Neural cell (in vitro differentiated cells): Measurements from ENCODE around the gene PKHD1. TPM values are rescaled to one million over a fixed set of nuclear protein-coding genes. Genes with fewer than 3 reads are reported as not detected.

Source experiments
- H2AFZ ChIP-seq: fragments of 200-600, 300-800 bp; sonication (generic), shearing (Covaris generic); 2 replicates; pipeline ENCODE4 v1.6.0; 2014; ENCODE audit warnings: low read depth, mild to moderate bottlenecking, antibody characterized with exemption, low read length, moderate library complexity
- H3F3A ChIP-seq: fragments of 200-600 bp; shearing (Covaris generic); 2 replicates; pipeline ENCODE4 v1.6.1; 2016; ENCODE audit warnings: mild to moderate bottlenecking, moderate library complexity, mixed read lengths, antibody characterized with exemption, low read length; ENCODE audit not compliant: insufficient read depth, poor library complexity, severe bottlenecking
- H3K27ac ChIP-seq: fragments of 200-600, 300-800 bp; sonication (generic), shearing (Covaris generic); 2 replicates; pipeline ENCODE4 v1.5.1; 2014; ENCODE audit warnings: mild to moderate bottlenecking, low read length, moderate library complexity
- H3K27me3 ChIP-seq: fragments of 300-800, 200-600 bp; sonication (generic), shearing (Covaris generic); 2 replicates; pipeline ENCODE4 v1.6.0; 2014; ENCODE audit warnings: mild to moderate bottlenecking, low read depth, low read length, moderate library complexity; ENCODE audit not compliant: insufficient read depth
- H3K36me3 ChIP-seq: fragments of 300-800, 200-600 bp; sonication (generic), shearing (Covaris generic); 2 replicates; pipeline ENCODE4 v1.5.1; 2014; ENCODE audit warnings: mild to moderate bottlenecking, antibody characterized with exemption, low read length, moderate library complexity; ENCODE audit not compliant: insufficient read depth
- H3K4me2 ChIP-seq: fragments of 300-800, 200-600 bp; sonication (generic), shearing (Covaris generic); 2 replicates; pipeline ENCODE4 v1.6.0; 2014; ENCODE audit warnings: mild to moderate bottlenecking, low read length
- H3K4me3 ChIP-seq: fragments of 300-800, 200-600 bp; sonication (generic), shearing (Covaris generic); 2 replicates; pipeline ENCODE4 v1.5.1; 2014; ENCODE audit warnings: mild to moderate bottlenecking, low read length, moderate library complexity
- H3K79me2 ChIP-seq: fragments of 200-600 bp; shearing (Covaris generic); replicated peaks from 2 replicates; pipeline ENCODE4 v1.6.0; 2014; ENCODE audit warnings: mild to moderate bottlenecking, low read length, moderate library complexity; ENCODE audit not compliant: insufficient read depth
- H3K9ac ChIP-seq: fragments of 300-800, 200-600 bp; sonication (generic), shearing (Covaris generic); 2 replicates; pipeline ENCODE4 v1.6.1; 2016; ENCODE audit warnings: mild to moderate bottlenecking, low read length, mixed read lengths
- H3K9me2 ChIP-seq: fragments of 200-600 bp; shearing (Covaris generic); 2 replicates; pipeline ENCODE4 v1.6.1; 2016; ENCODE audit warnings: mild to moderate bottlenecking, low read length, mixed read lengths; ENCODE audit not compliant: insufficient read depth
- H3K9me3 ChIP-seq: fragments of 200-600, 300-800 bp; sonication (generic), shearing (Covaris generic); 2 replicates; pipeline ENCODE4 v1.6.1; 2016; ENCODE audit warnings: mild to moderate bottlenecking, mixed run types, low read length, moderate library complexity, mixed read lengths
- H4K20me1 ChIP-seq: fragments of 200-600 bp; shearing (Covaris generic); 2 replicates; pipeline ENCODE4 v1.6.1; 2016; ENCODE audit warnings: mild to moderate bottlenecking, mixed run types; ENCODE audit not compliant: insufficient read depth
- CTCF ChIP-seq: fragments of 450-650 bp; IDR thresholded peaks from 2 replicates; pipeline ENCODE4 v1.5.1; 2014; ENCODE audit warnings: antibody characterized with exemption, mild to moderate bottlenecking, moderate library complexity; ENCODE audit not compliant: poor library complexity, severe bottlenecking
- EP300 ChIP-seq: fragments of 450-650 bp; conservative IDR thresholded peaks from 2 replicates; pipeline ENCODE4 v1.6.1; 2014; ENCODE audit warnings: antibody characterized with exemption, mild to moderate bottlenecking, moderate library complexity; ENCODE audit not compliant: poor library complexity, severe bottlenecking
- EZH2 ChIP-seq: fragments of 200-600, 300-800 bp; shearing (Covaris generic), sonication (generic); IDR thresholded peaks from 2 replicates; pipeline ENCODE4 v1.6.1; 2014; ENCODE audit warnings: antibody characterized with exemption, low read length, borderline replicate concordance, mild to moderate bottlenecking; ENCODE audit not compliant: insufficient read depth, poor library complexity, severe bottlenecking
- MXI1 ChIP-seq: fragments of 450-650 bp; conservative IDR thresholded peaks from 2 replicates; pipeline ENCODE4 v1.6.1; 2014; ENCODE audit warnings: antibody characterized with exemption, mild to moderate bottlenecking; ENCODE audit not compliant: poor library complexity, severe bottlenecking
- POLR2AphosphoS5 ChIP-seq: IDR thresholded peaks from 2 replicates; pipeline ENCODE4 v1.6.1; 2012
- RAD21 ChIP-seq: fragments of 450-650 bp; conservative IDR thresholded peaks from 2 replicates; pipeline ENCODE4 v1.6.1; 2014; ENCODE audit warnings: antibody characterized with exemption, mild to moderate bottlenecking, moderate library complexity
- REST ChIP-seq: IDR thresholded peaks from 2 replicates; pipeline ENCODE4 v1.6.1; 2012; ENCODE audit warnings: borderline replicate concordance
- SMC3 ChIP-seq: fragments of 450-650 bp; conservative IDR thresholded peaks from 2 replicates; pipeline ENCODE4 v1.6.1; 2014; ENCODE audit warnings: antibody characterized with exemption, mild to moderate bottlenecking, moderate library complexity; ENCODE audit not compliant: poor library complexity
- TAF1 ChIP-seq: IDR thresholded peaks from 2 replicates; pipeline ENCODE4 v1.6.1; 2012; ENCODE audit warnings: low read depth
- polyA plus RNA-seq: library from polyadenylated mRNA; depleted of rRNA; stranded (reverse); fragments of >200 nt; gene quantifications from 2 replicates; pipeline ENCODE4 v1.2.3, GENCODE V29; 2014

The PKHD1 gene
- polyA plus RNA-seq, 1 donor from 2014 or later: not detected

GRCh38 chr6:51719297-51719696 is 368.1 kb downstream of the PKHD1 start:
- H3K9ac ChIP-seq: no peak overlapping the region
- no peak overlapping the region for H3K27ac ChIP-seq
- H3K79me2 ChIP-seq: no peaks in the 10 kb centered on the region
- H3K9me3 ChIP-seq: no peaks in the 10 kb centered on the region
- no peak overlapping the region for H2AFZ ChIP-seq
- no peak overlapping the region for H3K4me3 ChIP-seq
- no peaks in the 10 kb centered on the region for H3K9me2 ChIP-seq
- no peaks in the 10 kb centered on the region for H3F3A ChIP-seq
- no peaks in the 10 kb centered on the region for H3K36me3 ChIP-seq
- no peak overlapping the region for H3K4me2 ChIP-seq
- no peaks in the 10 kb centered on the region for H4K20me1 ChIP-seq
- no peak for TF ChIP-seq RAD21
- no peak for TF ChIP-seq REST
- TF ChIP-seq EP300: no peak
- TF ChIP-seq POLR2AphosphoS5: no peak
- TF ChIP-seq CTCF: no peak
- no peak for TF ChIP-seq SMC3
- no peak for TF ChIP-seq EZH2
- no peak for TF ChIP-seq TAF1
- no peak for TF ChIP-seq MXI1
- H3K27me3 ChIP-seq: no peaks in the 10 kb centered on the region

GRCh38 chr6:51718533-51718932 is 368.9 kb downstream of the PKHD1 start:
- Histone ChIP-seq H4K20me1 (no peaks in the 10 kb centered on the region), H3K9me3 (no peaks in the 10 kb centered on the region), H3F3A (no peaks in the 10 kb centered on the region), H3K4me3 (no peak overlapping the region), H3K36me3 (no peaks in the 10 kb centered on the region), H3K9me2 (no peaks in the 10 kb centered on the region), H3K79me2 (no peaks in the 10 kb centered on the region), H3K9ac (no peak overlapping the region), H3K27ac (no peak overlapping the region), H3K4me2 (no peak overlapping the region), H3K27me3 (no peaks in the 10 kb centered on the region), H2AFZ (no peak overlapping the region)
- no peak for TF ChIP-seq SMC3
- no peak for TF ChIP-seq CTCF
- no peak for TF ChIP-seq REST
- TF ChIP-seq TAF1: no peak
- TF ChIP-seq RAD21: no peak
- no peak for TF ChIP-seq MXI1
- no peak for TF ChIP-seq POLR2AphosphoS5
- TF ChIP-seq EP300: no peak
- TF ChIP-seq EZH2: no peak
